Measurements from ENCODE around the gene SLC2A6. TPM values are rescaled to one million over a fixed set of nuclear protein-coding genes. Genes with fewer than 3 reads are reported as not detected.

SLC2A6 gene
- total RNA-seq, 3 donors from 2014 or later, result 2.6 to 5.3 (median 2.8) TPM

DNA sequence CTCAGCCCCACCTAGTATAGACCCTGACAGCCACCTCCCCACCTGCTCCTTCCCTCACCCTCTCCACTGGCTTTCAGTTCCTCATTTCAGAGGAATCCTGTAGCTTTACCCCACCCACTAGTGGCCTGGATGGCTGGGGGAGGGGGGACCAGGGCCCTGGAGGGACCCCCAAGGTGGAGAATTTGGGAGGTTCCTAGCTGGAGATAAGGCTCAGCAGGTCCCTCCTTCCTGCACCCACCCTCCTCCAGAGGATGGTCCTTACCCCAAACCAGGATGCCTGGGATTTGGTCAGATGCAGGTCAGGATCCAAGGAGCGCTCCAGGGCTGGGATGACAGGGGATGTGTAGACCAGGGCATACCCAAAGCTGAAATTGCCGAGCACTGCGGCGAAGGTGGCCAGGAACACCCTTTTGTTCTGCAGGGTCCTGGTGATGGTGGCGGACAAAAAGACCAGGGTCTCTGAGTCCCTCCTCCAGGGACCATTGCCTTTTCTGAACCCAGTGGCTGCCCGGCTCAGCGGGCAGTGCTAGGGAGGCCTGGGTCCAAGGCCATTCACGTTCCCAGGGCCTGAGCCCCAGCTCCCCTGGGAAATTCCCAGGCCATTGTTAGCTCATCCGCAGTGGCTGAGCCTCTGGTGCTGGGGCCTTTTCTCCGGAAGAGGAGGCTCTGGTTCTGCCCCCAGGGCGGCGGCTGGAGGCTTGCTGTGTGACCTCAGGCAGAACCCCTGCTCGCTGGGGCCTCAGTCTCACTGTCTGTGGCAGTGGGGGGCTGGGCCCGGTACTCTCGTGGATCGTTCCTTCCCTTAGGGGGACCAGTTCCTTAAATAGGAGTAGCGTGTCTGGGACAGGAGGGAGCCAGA is 678 bp downstream of the SLC2A6 start:
- peak; percentile 39 for ATAC-seq
- DNase-seq, result peak in 2 of 3 donors; percentile 41 to 71
- TF ChIP-seq, protein P1, sequence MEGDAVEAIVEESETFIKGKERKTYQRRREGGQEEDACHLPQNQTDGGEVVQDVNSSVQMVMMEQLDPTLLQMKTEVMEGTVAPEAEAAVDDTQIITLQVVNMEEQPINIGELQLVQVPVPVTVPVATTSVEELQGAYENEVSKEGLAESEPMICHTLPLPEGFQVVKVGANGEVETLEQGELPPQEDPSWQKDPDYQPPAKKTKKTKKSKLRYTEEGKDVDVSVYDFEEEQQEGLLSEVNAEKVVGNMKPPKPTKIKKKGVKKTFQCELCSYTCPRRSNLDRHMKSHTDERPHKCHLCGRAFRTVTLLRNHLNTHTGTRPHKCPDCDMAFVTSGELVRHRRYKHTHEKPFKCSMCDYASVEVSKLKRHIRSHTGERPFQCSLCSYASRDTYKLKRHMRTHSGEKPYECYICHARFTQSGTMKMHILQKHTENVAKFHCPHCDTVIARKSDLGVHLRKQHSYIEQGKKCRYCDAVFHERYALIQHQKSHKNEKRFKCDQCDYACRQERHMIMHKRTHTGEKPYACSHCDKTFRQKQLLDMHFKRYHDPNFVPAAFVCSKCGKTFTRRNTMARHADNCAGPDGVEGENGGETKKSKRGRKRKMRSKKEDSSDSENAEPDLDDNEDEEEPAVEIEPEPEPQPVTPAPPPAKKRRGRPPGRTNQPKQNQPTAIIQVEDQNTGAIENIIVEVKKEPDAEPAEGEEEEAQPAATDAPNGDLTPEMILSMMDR (IDR thresholded peaks at IDR 0.05), result no peak
- Histone ChIP-seq H3K9me3 (no peaks in the 10 kb centered on the region), H3K36me3 (ENCODE audit: low read depth) (no peaks in the 10 kb centered on the region), H3K4me3 (no peak overlapping the region), H3K4me1 (ENCODE audit: low read depth) (peaks cover 15% of the 10 kb centered on the region)
- intact Hi-C loops (cut with DNase I, micrococcal nuclease), result no loop called here

DNA sequence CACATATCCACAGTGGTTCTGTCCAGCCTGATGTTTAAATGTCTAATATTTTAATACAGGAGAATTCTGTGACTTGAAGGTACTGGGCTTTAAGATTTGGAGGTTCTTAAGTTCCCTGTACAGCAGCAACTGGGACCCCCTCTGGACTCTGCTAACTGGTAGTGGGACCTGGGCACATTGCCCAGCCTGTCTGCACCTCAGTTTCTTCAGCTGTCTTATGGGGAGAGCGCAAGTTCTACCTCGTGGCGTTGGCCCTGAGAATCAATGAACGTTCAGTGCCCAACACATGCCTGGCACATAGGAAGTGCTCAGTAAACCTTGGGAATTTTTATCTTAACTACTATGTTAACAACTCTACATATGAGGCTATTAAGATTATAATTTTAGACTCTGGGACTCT is 1.4 kb downstream of the SLC2A6 start:
- peaks cover 15% of the 10 kb centered on the region for H3K4me1 ChIP-seq (ENCODE audit: low read depth)
- TF ChIP-seq, protein P1 (IDR thresholded peaks at IDR 0.05), result no peak
- intact Hi-C loops (cut with DNase I, micrococcal nuclease), result no loop called here
- ATAC-seq, result no peak
- DNase-seq, result peak in 1 of 3 donors; percentile 21
- no peaks in the 10 kb centered on the region for H3K36me3 ChIP-seq (ENCODE audit: low read depth)
- no peak overlapping the region for H3K4me3 ChIP-seq
- H3K9me3 ChIP-seq, result no peaks in the 10 kb centered on the region

DNA sequence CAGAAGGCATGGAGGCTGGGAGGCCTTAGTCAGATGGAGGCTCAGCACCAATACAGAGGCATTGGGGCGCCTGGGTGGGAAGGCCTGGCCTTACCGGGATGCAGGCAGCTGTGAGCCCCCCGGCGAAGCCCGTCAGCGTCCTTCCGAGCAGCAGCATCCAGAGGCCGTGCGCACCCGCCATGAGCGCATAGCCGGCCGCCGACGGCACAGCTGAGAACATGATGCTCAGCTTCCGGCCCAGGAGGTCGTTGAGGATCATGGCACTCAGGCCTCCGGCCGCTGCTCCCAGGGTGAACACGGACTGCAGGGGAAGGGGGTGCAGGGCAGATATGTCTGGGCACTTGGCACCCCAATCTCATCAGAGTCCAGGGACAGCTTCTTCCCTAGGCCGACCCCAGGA is 2.0 kb downstream of the SLC2A6 start:
- intact Hi-C loops (cut with DNase I, micrococcal nuclease), result no loop called here
- Histone ChIP-seq H3K36me3 (ENCODE audit: low read depth) (no peaks in the 10 kb centered on the region), H3K9me3 (no peaks in the 10 kb centered on the region), H3K4me1 (ENCODE audit: low read depth) (peaks cover 15% of the 10 kb centered on the region), H3K4me3 (no peak overlapping the region)
- DNase-seq (peak in 2 of 3 donors; percentile 25 to 53), ATAC-seq (no peak)
- TF ChIP-seq, protein P1 (IDR thresholded peaks at IDR 0.05), result no peak

DNA sequence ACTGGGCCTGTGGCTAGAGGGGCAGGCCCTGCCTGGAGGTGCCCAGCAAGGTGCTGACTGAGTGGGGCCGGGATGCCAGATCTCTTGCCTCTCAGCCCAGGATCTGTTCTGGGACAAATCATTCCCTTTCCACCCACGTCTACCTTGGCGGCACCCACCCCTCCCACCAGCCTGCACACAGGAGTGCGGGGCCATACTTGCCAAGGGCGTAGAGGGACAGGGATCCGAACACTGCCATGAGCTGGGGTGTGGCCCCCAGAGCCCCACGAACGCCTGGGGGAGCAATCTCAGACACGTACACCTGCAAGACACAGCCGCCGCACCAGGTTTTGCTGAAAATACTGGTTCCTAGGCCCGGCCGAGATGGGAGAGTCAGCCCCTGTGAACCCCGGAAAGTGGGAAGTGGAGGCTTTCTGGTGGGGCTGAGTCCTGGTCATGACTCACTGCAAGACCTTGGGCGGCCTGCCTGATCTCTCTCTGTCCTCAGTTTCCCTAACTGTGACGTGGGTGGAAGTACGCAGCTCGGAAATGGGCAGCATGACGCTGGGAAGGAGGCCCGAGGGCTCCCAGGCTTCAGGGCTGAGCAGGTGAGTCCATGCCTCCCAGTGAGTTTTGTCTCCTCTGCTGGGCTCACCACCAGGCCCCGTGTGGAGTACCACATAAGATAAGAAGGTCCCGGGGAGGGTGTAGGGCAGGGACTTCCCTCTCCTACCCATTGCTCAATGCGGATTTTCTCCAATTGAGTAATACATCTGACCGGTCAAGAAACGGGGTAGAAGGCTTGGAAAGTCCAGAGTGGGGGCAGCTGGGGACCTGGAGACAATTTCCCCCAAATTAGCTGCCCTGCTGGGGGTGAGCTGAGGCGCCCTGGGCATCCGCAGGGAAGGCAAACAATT is 2.6 kb downstream of the SLC2A6 start:
- TF ChIP-seq, protein P1 (IDR thresholded peaks at IDR 0.05), result no peak
- ATAC-seq (no peak), DNase-seq (peak in 2 of 3 donors; percentile 26 to 47)
- peaks cover 21% of the 10 kb centered on the region for H3K4me1 ChIP-seq (ENCODE audit: low read depth)
- intact Hi-C loops (cut with DNase I, micrococcal nuclease), result no loop called here
- H3K9me3 ChIP-seq, result no peaks in the 10 kb centered on the region
- H3K36me3 ChIP-seq (ENCODE audit: low read depth), result no peaks in the 10 kb centered on the region
- no peak overlapping the region for H3K4me3 ChIP-seq

DNA sequence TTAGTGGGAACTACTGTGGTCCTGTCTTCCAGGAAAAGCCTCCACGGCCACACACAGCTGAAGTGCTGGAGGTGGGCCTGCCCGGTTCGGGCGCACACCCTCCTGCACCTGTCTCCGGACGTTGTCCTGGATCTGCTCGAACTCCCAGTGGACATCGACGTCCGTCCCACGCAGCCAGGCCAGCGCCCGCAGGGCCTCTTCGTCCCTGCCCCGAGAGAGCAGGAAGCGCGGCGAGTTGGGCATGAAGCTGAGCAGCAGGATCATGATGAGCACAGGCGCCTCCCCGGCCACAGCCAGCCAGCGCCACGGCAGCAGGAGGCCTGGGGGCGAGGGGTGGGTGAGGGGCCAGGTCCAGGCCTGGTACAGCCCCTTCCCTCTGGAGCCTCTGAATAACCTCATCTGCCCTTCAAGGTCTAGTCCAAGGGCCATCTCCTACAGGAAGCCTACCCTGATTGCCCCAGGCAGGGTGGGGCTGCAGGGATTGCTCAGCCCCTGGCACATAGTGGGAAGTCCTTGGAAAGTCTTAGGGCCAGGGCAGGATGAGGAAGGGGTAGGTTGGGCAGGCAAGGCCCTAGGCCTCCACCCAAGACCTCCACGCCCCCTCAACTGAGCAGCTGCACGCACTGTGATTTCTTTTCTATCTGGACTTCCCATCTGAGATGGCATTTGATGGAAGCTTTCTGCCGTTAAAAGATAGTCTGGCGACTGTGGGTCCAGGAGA is 3.4 kb downstream of the SLC2A6 start:
- ATAC-seq (no peak), DNase-seq (peak in 1 of 3 donors; percentile 25)
- TF ChIP-seq, protein P1 (IDR thresholded peaks at IDR 0.05), result no peak
- Histone ChIP-seq H3K9me3 (no peaks in the 10 kb centered on the region), H3K4me3 (no peak overlapping the region), H3K4me1 (ENCODE audit: low read depth) (peaks cover 29% of the 10 kb centered on the region), H3K36me3 (ENCODE audit: low read depth) (no peaks in the 10 kb centered on the region)
- intact Hi-C loops (cut with DNase I, micrococcal nuclease), result no loop called here

All from mucosa of descending colon (tissue), 3 donors.